ENCODE measurements around the gene SNCG. TPM values are rescaled to one million over a fixed set of nuclear protein-coding genes. Genes with fewer than 3 reads are reported as not detected.
A peak's percentile ranks its signal among the peaks of the same experiment; 100 is the strongest.
"Not testable (repeated sequence)": the region's sequence is repeated elsewhere in the genome, so short reads cannot be mapped to it uniquely, and the experiment has no call there.

Gene SNCG
- total RNA-seq, 3 donors from 2014 or later = 52.1 to 255 (median 53.7) TPM

DNA sequence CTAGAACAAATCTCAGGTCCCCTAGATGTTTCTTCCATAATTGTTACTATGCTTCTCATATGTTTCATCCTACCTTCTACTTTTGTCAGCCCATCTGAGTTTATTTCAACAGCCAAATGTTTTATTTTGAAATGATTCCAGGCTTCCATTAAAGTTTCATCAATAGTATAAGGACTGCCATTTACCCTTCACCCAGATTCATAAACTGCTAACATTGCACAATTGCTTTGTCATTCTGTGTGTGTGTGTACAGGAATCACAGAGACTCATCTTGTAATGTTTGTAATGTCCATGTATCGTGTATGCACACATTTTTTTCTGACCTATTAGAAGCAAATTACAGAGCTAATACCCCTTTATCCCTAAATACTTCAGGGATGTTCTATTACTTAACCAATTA is 26.5 kb upstream of the SNCG start:
- Histone ChIP-seq H3K27ac (peak overlapping the region in 1 of 2 donors; percentile 65), H3K36me3 (no peaks in the 10 kb centered on the region), H3K4me3 (no peak overlapping the region), H3K27me3 (no peaks in the 10 kb centered on the region), H3K9me3 (no peaks in the 10 kb centered on the region), H3K4me1 (no peaks in the 10 kb centered on the region)
- intact Hi-C loops (cut with DNase I; ENCODE audit: low total_unique reads) = no loop called here
- TF ChIP-seq POLR2AphosphoS5 (IDR thresholded peaks at IDR 0.05) (no peak), POLR2A (IDR thresholded peaks at IDR 0.05) (no peak)
- TF ChIP-seq, protein P1, sequence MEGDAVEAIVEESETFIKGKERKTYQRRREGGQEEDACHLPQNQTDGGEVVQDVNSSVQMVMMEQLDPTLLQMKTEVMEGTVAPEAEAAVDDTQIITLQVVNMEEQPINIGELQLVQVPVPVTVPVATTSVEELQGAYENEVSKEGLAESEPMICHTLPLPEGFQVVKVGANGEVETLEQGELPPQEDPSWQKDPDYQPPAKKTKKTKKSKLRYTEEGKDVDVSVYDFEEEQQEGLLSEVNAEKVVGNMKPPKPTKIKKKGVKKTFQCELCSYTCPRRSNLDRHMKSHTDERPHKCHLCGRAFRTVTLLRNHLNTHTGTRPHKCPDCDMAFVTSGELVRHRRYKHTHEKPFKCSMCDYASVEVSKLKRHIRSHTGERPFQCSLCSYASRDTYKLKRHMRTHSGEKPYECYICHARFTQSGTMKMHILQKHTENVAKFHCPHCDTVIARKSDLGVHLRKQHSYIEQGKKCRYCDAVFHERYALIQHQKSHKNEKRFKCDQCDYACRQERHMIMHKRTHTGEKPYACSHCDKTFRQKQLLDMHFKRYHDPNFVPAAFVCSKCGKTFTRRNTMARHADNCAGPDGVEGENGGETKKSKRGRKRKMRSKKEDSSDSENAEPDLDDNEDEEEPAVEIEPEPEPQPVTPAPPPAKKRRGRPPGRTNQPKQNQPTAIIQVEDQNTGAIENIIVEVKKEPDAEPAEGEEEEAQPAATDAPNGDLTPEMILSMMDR (IDR thresholded peaks at IDR 0.05) = no peak
- DNase-seq (ENCODE audit: low spot score in 2 of 2) = no peak

DNA sequence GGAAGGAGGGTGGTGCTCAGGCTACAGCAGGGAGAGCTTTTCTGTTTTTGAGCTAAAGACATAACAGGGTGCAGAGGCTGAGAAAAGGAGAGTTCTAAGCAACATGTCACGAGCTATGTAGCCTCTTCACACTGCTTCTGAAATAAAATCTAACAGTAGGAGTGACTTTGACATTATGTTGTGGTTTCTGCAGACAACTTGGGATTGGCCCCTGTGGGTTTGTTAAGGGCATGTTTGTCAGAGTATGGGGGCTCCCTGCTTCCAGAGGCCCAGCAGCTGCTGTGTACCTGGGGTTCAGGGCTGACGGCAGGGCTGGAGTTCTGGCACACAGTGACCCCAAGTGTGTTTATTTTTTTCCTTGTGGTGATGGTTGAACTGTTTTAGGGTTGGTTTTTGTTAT is 25.7 kb upstream of the SNCG start:
- no peaks in the 10 kb centered on the region for H3K4me1 ChIP-seq

DNA sequence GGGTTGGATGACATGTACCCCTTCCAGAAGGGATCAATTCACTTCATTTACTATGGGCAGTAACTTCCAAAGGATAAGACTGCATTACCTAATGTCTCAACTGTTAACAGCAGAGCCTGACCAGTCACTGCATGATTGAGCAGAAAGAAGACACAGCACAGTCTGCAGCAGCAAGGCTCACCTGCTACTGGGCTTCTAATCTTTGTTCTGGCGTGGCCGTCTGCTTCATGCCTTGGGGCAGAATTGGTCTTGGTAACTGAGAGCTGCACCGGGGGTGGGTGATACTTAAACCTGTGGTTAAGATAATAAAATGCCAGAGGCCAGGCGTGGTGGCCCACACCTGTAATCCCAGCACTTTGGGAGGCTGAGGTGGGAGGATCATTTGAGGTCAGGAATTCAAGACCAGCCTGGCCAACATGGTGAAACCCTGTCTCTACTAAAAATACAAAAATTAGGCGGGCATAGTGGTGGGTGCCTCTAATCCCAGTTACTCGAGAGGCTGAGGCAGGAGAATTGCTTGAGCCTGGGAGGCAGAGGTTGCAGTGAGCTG is 24.2 kb upstream of the SNCG start:
- H3K4me3 ChIP-seq; H3K9me3 ChIP-seq; intact Hi-C loops (cut with DNase I; ENCODE audit: low total_unique reads); H3K4me1 ChIP-seq; H3K36me3 ChIP-seq; H3K27me3 ChIP-seq; H3K27ac ChIP-seq: not testable (repeated sequence)
- peak in 1 of 2 donors; percentile 10 for DNase-seq (ENCODE audit: low spot score in 2 of 2)

More for the DNA sequence above, 25.7 kb upstream of the SNCG start:
- intact Hi-C loops (cut with DNase I; ENCODE audit: low total_unique reads) = no loop called here
- Histone ChIP-seq H3K9me3 (no peaks in the 10 kb centered on the region), H3K27ac (peak overlapping the region in 1 of 2 donors; percentile 65), H3K4me3 (no peak overlapping the region), H3K27me3 (no peaks in the 10 kb centered on the region), H3K36me3 (no peaks in the 10 kb centered on the region)
- DNase-seq (ENCODE audit: low spot score in 2 of 2) = no peak
- no peak for TF ChIP-seq POLR2AphosphoS5 (IDR thresholded peaks at IDR 0.05)
- TF ChIP-seq, protein P1 (IDR thresholded peaks at IDR 0.05) = no peak
- TF ChIP-seq POLR2A (IDR thresholded peaks at IDR 0.05) = no peak

DNA sequence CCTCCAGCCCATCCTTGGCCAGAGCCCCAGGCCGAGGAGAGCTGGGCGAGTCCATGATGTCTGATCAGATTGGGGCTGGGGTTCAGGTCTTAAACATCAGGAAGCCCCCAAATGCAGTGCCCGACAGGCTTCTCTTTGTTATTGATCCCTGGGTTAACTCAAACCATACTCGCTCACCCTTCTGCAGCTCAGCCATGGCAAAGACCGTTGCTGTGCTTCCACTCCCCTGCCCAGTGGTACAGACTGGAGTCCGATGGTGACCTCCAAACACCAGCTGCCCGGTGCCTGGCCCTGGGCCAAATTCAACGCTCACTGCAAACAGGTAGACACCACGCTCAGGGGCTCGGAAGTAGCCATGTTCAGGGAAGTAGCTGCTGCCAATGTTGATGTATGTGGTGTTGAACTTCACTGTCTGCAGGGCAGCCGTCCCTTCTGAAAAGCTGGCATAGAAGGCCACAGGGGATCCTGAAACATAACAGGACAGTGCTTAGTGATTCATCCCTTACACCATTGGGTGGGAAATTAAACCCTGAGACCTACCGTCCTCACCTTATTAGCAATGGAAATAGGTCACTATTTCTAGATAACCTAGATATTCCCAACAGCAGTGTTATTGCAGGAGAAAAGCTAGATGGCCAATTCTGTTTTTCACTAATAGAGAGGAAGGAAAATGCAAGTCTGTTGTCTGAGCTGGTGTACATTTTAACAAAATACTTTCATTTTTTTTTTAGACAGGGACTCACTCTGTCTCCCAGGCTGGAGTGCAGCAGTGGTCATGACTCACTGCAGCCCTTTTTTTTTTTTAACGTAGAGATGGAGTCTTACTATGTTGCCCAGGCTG is 21.5 kb upstream of the SNCG start:
- H3K9me3 ChIP-seq = no peaks in the 10 kb centered on the region
- no peak overlapping the region for H3K27ac ChIP-seq
- no peaks in the 10 kb centered on the region for H3K27me3 ChIP-seq
- TF ChIP-seq, protein P1 (IDR thresholded peaks at IDR 0.05) = no peak
- TF ChIP-seq POLR2A (IDR thresholded peaks at IDR 0.05) (no peak), POLR2AphosphoS5 (IDR thresholded peaks at IDR 0.05) (no peak)
- intact Hi-C loops (cut with DNase I; ENCODE audit: low total_unique reads) = loop anchor here (2.0 kb wide), 1 partner anchor 28 kb away; no protein-coding TSS in a partner anchor
- no peaks in the 10 kb centered on the region for H3K4me1 ChIP-seq
- peak in 1 of 2 donors; percentile 22 for DNase-seq (ENCODE audit: low spot score in 2 of 2)
- no peaks in the 10 kb centered on the region for H3K36me3 ChIP-seq
- H3K4me3 ChIP-seq = no peak overlapping the region

DNA sequence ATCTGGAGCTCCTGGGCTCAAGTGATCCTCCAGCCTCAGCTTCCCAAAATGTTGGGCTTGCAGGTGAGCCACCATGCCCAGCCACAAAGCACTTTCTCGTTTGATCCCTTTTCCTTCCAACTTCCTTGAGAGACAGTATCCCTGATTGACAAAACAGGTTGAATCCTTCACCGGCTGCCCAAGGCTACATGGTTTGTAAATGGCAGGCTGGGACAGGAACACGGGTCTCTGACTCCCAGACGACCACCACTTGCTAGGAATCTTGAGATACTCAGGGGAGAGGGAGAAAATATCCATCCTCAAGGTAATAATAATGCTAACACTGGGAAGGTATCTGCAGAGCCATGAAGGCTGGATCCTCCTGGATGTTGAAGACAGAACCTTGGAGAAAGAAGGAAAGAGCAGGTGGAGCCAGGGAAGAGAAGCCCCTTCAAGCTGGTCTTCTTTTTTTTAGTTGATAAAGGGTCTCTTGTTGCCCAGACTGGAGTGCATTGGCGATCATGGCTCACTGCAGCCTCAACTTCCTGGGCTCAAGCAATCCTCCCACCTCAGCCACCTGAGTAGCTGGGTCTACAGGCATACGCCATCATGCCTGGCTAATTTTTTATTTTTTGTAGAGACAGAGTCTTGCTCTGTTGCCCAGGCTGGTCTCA is 20.8 kb upstream of the SNCG start:
- Histone ChIP-seq H3K4me1 (no peaks in the 10 kb centered on the region), H3K27ac (no peak overlapping the region), H3K9me3 (no peaks in the 10 kb centered on the region), H3K4me3 (no peak overlapping the region), H3K36me3 (no peaks in the 10 kb centered on the region), H3K27me3 (no peaks in the 10 kb centered on the region)
- TF ChIP-seq, protein P1 (IDR thresholded peaks at IDR 0.05) = no peak
- TF ChIP-seq POLR2A (IDR thresholded peaks at IDR 0.05) = no peak
- no peak for TF ChIP-seq POLR2AphosphoS5 (IDR thresholded peaks at IDR 0.05)
- peak in 1 of 2 donors; percentile 16 for DNase-seq (ENCODE audit: low spot score in 2 of 2)
- intact Hi-C loops (cut with DNase I; ENCODE audit: low total_unique reads) = loop anchor here (2.0 kb wide), 1 partner anchor 27 kb away; no protein-coding TSS in a partner anchor

Measured in breast epithelium (tissue), 4 donors.